Ishikawa (cell line): ENCODE results near the gene ZMIZ1.

Source experiments
- CEBPB ChIP-seq: IDR thresholded peaks from 2 replicates; pipeline ENCODE4 v1.6.1; 2012
- CREB1 ChIP-seq: IDR thresholded peaks from 2 replicates; pipeline ENCODE4 v1.6.1; 2012; ENCODE audit warnings: low read depth
- EGR1 ChIP-seq: IDR thresholded peaks from 2 replicates; pipeline ENCODE4 v1.6.1; 2012
- EP300 ChIP-seq: IDR thresholded peaks from 2 replicates; pipeline ENCODE4 v1.6.1; 2012; ENCODE audit warnings: borderline replicate concordance
- FOXM1 ChIP-seq: IDR thresholded peaks from 2 replicates; pipeline ENCODE4 v1.6.1; 2012; ENCODE audit warnings: low read depth, borderline replicate concordance
- NFIC ChIP-seq: IDR thresholded peaks from 2 replicates; pipeline ENCODE4 v1.6.1; 2012
- RAD21 ChIP-seq: IDR thresholded peaks from 2 replicates; pipeline ENCODE4 v1.6.1; 2012; ENCODE audit warnings: low read depth
- TAF1 ChIP-seq: IDR thresholded peaks from 2 replicates; pipeline ENCODE4 v1.6.1; 2012; ENCODE audit warnings: low read depth, mild to moderate bottlenecking
- TCF12 ChIP-seq: IDR thresholded peaks from 2 replicates; pipeline ENCODE4 v1.6.1; 2012; ENCODE audit warnings: low read depth
- TEAD4 ChIP-seq: IDR thresholded peaks from 2 replicates; pipeline ENCODE4 v1.6.1; 2012
- YY1 ChIP-seq: IDR thresholded peaks from 2 replicates; pipeline ENCODE4 v1.6.1; 2012; ENCODE audit warnings: low read depth
- ZBTB7A ChIP-seq: IDR thresholded peaks from 2 replicates; pipeline ENCODE4 v1.6.1; 2012; ENCODE audit warnings: low read depth
- TF ChIP-seq, protein P1 (sequence below): IDR thresholded peaks from 2 replicates; pipeline ENCODE4 v1.6.1; 2012
- TF ChIP-seq, protein P2 (sequence below): IDR thresholded peaks from 2 replicates; pipeline ENCODE4 v1.6.1; 2012
- TF ChIP-seq, protein P3 (sequence below): IDR thresholded peaks from 2 replicates; pipeline ENCODE4 v1.6.1; 2012; ENCODE audit warnings: low read depth, mild to moderate bottlenecking

ZMIZ1 gene

DNA sequence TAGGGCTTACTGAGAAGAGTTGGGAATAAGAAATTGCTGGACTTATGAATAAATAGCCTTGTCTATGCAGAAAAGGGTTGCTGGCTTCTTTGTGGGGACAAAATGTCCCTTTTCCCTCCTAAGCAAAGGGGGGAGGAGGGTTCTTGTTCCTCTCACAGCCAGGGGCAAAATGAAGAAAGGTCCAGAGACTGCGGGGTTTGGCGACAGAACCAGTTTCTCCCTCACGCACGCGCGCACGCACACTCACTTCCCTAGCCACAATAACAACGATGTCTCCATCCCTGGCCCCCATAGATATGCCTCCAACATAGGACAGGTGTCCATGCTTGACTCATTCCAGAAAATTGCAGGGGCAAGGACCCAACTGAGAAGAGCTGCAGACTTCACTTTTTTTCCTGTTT lies 3.3 kb downstream of the ZMIZ1 start:
- TF ChIP-seq TAF1, result no peak
- TF ChIP-seq, protein P1, sequence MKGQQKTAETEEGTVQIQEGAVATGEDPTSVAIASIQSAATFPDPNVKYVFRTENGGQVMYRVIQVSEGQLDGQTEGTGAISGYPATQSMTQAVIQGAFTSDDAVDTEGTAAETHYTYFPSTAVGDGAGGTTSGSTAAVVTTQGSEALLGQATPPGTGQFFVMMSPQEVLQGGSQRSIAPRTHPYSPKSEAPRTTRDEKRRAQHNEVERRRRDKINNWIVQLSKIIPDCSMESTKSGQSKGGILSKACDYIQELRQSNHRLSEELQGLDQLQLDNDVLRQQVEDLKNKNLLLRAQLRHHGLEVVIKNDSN, result no peak
- TF ChIP-seq, protein P2, sequence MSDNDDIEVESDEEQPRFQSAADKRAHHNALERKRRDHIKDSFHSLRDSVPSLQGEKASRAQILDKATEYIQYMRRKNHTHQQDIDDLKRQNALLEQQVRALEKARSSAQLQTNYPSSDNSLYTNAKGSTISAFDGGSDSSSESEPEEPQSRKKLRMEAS, result no peak
- TF ChIP-seq ZBTB7A, result no peak
- TF ChIP-seq TEAD4, result no peak
- no peak for TF ChIP-seq CREB1
- TF ChIP-seq NFIC, result no peak
- TF ChIP-seq EP300, result no peak
- TF ChIP-seq, protein P3, sequence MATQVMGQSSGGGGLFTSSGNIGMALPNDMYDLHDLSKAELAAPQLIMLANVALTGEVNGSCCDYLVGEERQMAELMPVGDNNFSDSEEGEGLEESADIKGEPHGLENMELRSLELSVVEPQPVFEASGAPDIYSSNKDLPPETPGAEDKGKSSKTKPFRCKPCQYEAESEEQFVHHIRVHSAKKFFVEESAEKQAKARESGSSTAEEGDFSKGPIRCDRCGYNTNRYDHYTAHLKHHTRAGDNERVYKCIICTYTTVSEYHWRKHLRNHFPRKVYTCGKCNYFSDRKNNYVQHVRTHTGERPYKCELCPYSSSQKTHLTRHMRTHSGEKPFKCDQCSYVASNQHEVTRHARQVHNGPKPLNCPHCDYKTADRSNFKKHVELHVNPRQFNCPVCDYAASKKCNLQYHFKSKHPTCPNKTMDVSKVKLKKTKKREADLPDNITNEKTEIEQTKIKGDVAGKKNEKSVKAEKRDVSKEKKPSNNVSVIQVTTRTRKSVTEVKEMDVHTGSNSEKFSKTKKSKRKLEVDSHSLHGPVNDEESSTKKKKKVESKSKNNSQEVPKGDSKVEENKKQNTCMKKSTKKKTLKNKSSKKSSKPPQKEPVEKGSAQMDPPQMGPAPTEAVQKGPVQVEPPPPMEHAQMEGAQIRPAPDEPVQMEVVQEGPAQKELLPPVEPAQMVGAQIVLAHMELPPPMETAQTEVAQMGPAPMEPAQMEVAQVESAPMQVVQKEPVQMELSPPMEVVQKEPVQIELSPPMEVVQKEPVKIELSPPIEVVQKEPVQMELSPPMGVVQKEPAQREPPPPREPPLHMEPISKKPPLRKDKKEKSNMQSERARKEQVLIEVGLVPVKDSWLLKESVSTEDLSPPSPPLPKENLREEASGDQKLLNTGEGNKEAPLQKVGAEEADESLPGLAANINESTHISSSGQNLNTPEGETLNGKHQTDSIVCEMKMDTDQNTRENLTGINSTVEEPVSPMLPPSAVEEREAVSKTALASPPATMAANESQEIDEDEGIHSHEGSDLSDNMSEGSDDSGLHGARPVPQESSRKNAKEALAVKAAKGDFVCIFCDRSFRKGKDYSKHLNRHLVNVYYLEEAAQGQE, result no peak
- no peak for TF ChIP-seq YY1
- TF ChIP-seq TCF12, result no peak
- TF ChIP-seq CEBPB, result no peak
- TF ChIP-seq EGR1, result no peak
- no peak for TF ChIP-seq RAD21
- TF ChIP-seq FOXM1, result no peak

GRCh38 chr10:79072994-79073645 lies 4.4 kb downstream of the ZMIZ1 start:
- TF ChIP-seq, protein P3, result no peak
- no peak for TF ChIP-seq RAD21

- TF ChIP-seq TAF1 (no peak), TEAD4 (no peak), ZBTB7A (no peak), EP300 (no peak), CEBPB (no peak), FOXM1 (no peak), NFIC (no peak), RAD21 (no peak)
- TF ChIP-seq, protein P2, result no peak
- TF ChIP-seq, protein P1, result no peak
Observed at GRCh38 chr10:79073784-79074432, 5.1 kb downstream of the ZMIZ1 start.

DNA sequence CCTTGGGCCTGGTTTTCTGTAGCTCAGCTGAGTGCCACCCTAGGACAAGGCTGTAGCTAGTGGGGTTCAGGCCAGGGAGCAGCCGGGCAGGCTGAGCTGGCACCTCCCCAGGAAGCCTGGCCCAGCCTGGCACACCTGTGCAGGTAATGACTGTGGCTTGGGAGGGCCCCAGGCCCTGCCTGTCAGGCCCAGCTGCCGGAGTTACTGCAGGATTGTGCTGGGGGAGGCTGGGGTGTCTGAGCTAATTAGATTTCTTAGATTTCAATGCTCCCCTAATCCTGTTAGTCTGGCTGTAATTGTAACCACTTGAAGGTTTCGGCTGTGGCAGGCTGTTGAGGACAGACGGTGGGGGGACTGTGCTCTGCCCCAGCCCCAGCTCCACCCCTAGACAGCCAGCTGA lies 6.0 kb downstream of the ZMIZ1 start:
- TF ChIP-seq FOXM1, result no peak

DNA sequence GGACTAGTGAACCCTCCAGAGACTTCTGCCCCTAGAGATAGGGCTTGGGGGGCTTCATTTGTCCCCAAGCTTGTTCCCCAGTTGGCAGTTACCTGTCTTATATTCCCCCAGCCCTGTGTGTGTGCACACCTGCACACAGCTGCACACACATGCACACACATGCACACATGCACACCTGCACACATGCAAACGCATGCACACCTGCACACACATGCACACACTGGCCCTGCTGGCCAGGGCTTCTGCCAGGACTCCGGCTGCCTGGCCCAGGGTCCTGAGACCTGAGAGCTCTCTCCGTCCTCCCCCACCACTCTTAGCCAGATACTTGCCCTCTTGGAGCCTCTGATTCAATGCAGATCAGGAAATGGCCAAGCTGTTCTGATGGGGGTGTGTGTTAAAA lies 6.7 kb downstream of the ZMIZ1 start:
- TF ChIP-seq NFIC (no peak), CEBPB (no peak), EP300 (no peak), TEAD4 (no peak), ZBTB7A (no peak), EGR1 (no peak), YY1 (no peak), FOXM1 (no peak)
- TF ChIP-seq, protein P1, result no peak
- TF ChIP-seq, protein P2, result no peak

- TF ChIP-seq TCF12, result no peak
- TF ChIP-seq CREB1, result no peak
- no peak for TF ChIP-seq ZBTB7A
- TF ChIP-seq EP300, result no peak
- no peak for TF ChIP-seq YY1
- no peak for TF ChIP-seq FOXM1
- TF ChIP-seq, protein P3, result no peak
- no peak for TF ChIP-seq TAF1
- no peak for TF ChIP-seq CEBPB
- no peak for TF ChIP-seq TEAD4
Observed at GRCh38 chr10:79077488-79078173, 8.9 kb downstream of the ZMIZ1 start.
